ENCODE measurements around the gene MCM6. TPM values are rescaled to one million over a fixed set of nuclear protein-coding genes. Genes with fewer than 3 reads are reported as not detected.

The MCM6 gene
- total RNA-seq, 1 experiment from 2014 or later, result 113 TPM

- Histone ChIP-seq H2BK15ac (ENCODE audit: low read depth, low read length) (no peak overlapping the region), H2AFZ (ENCODE audit: low read length) (no peak overlapping the region), H2BK5ac (ENCODE audit: insufficient read length, low read length) (no peak overlapping the region), H3K9ac (ENCODE audit: extremely low read depth, insufficient read length, low read length) (no peak overlapping the region), H3K27ac (ENCODE audit: insufficient read length, low read depth, low read length) (no peak overlapping the region), H4K8ac (replicated peaks; ENCODE audit: insufficient read length, low read depth, low read length) (no peak overlapping the region), H3K9me3 (ENCODE audit: control insufficient read depth, low read depth, low read length) (no peaks in the 10 kb centered on the region), H3K23me2 (ENCODE audit: insufficient read length, low read depth, low read length, poor library complexity, severe bottlenecking) (no peaks in the 10 kb centered on the region), H3K23ac (ENCODE audit: insufficient read length, low read depth, low read length) (no peak overlapping the region), H2BK20ac (ENCODE audit: low read depth, low read length, poor library complexity, severe bottlenecking) (no peak overlapping the region), H3K4me1 (ENCODE audit: insufficient read depth, low read length) (no peaks in the 10 kb centered on the region), H3K4ac (ENCODE audit: low read depth, low read length) (no peak overlapping the region), H4K91ac (ENCODE audit: insufficient read length, low read depth, low read length) (no peak overlapping the region), H3K14ac (ENCODE audit: insufficient read depth, low read length) (no peak overlapping the region), H2BK120ac (ENCODE audit: low read depth, low read length, poor library complexity, severe bottlenecking) (no peak overlapping the region), H4K5ac (ENCODE audit: insufficient read length, low read depth, low read length) (no peak overlapping the region), H3K56ac (ENCODE audit: insufficient read length, low read depth, low read length) (no peak overlapping the region), H3K79me2 (ENCODE audit: insufficient read depth, low read length) (no peaks in the 10 kb centered on the region), H3K18ac (ENCODE audit: insufficient read length, low read depth, low read length) (no peak overlapping the region), H4K20me1 (ENCODE audit: control insufficient read depth, insufficient read depth, insufficient read length) (no peaks in the 10 kb centered on the region), H3T11ph (ENCODE audit: low read length) (no peak overlapping the region), H3K4me2 (ENCODE audit: insufficient read depth, insufficient read length, low read length) (no peak overlapping the region), H3K27me3 (ENCODE audit: insufficient read depth, low read length) (no peaks in the 10 kb centered on the region), H2BK12ac (ENCODE audit: insufficient read length, low read depth, low read length) (no peak overlapping the region), H2AK5ac (ENCODE audit: insufficient read length, low read length) (no peak overlapping the region), H3K79me1 (ENCODE audit: insufficient read depth, low read depth, low read length, poor library complexity, severe bottlenecking) (no peaks in the 10 kb centered on the region)
- no peaks in the 10 kb centered on the region for H3K4me1 Mint-ChIP-seq
- no peak overlapping the region for H3K4me3 Mint-ChIP-seq
- H3K9me3 Mint-ChIP-seq, result peaks cover 6 to 7% of the 10 kb centered on the region in 2 experiments; a peak in 4 of 5 replicates
- no peak for DNase-seq
- peaks cover 2% of the 10 kb centered on the region; the same call in 1 of the 2 replicates for H3K27me3 Mint-ChIP-seq (ENCODE audit: low read depth)
- WGBS (ENCODE audit: extremely low coverage, insufficient read length, low lambda C conversion rate), result no CpG with 5 or more reads among the region's 4 CpGs
- no peak for TF ChIP-seq CTCF (conservative IDR thresholded peaks at IDR 0.05)
- peaks cover 0 to 3% (median 0%) of the 10 kb centered on the region in 3 experiments; a peak in 3 of 7 replicates for H3K36me3 Mint-ChIP-seq (ENCODE audit: insufficient read depth in 1 of 3, low read depth in 3 of 3)
- no peak overlapping the region for H3K27ac Mint-ChIP-seq
Observed at GRCh38 chr2:135817951-135818350, 58.3 kb downstream of the MCM6 start.

All from H9 (cell line).